Panc1 (cell line): Measurements from ENCODE around the gene TUBE1.

Experiments
- CTCF ChIP-seq: fragments of 450-650 bp; IDR thresholded peaks from 2 replicates; pipeline ENCODE4 v1.5.1; 2017; ENCODE audit warnings: mild to moderate bottlenecking
- POLR2AphosphoS5 ChIP-seq: IDR thresholded peaks from 2 replicates; pipeline ENCODE4 v1.6.1; 2012; ENCODE audit warnings: mild to moderate bottlenecking, low read depth, low read length, moderate library complexity
- REST ChIP-seq, 2 experiments: IDR thresholded peaks; 2 replicates each; pipeline ENCODE4 v1.6.1; 2011 to 2012; ENCODE audit warnings: low read depth in 2 of 2, control low read depth in 1 of 2, low read length in 1 of 2, mild to moderate bottlenecking in 1 of 2, moderate library complexity in 1 of 2; ENCODE audit not compliant: insufficient read depth in 1 of 2
- TCF7L2 ChIP-seq: IDR thresholded peaks from 2 replicates; pipeline ENCODE4 v1.6.1; 2011; ENCODE audit warnings: mild to moderate bottlenecking, low read depth, low read length, inconsistent platforms

GRCh38 chr6:112031960-112032359 is 55.3 kb downstream of the TUBE1 start:
- TF ChIP-seq REST (IDR thresholded peaks at IDR 0.05; ENCODE audit: insufficient read depth in 1 of 2, low read depth in 2 of 2, low read length in 1 of 2): no peak
- no peak for TF ChIP-seq CTCF
- no peak for TF ChIP-seq POLR2AphosphoS5
- TF ChIP-seq TCF7L2: no peak
